ENCODE results near the gene TMEM119. TPM values are rescaled to one million over a fixed set of nuclear protein-coding genes. Genes with fewer than 3 reads are reported as not detected.

The TMEM119 gene
- total and polyA plus RNA-seq, 9 of the 15 experiments (the other 6 are each of a cell fraction or from before 2014, with no cell fraction given): 0.18 TPM; not detected in 8

GRCh38 chr12:108620236-108620879, 22.5 kb upstream of the TMEM119 start (continued):
- TF ChIP-seq ZNF407 (IDR thresholded peaks at IDR 0.05; ENCODE audit: low read depth) (no peak), AFF1 (IDR thresholded peaks at IDR 0.05; ENCODE audit: low read depth in 1 of 2, partially characterized antibody in 2 of 2) (no peak), RBM15 (IDR thresholded peaks at IDR 0.05; ENCODE audit: insufficient read depth, low read length) (no peak), TOE1 (IDR thresholded peaks at IDR 0.05; ENCODE audit: borderline replicate concordance) (no peak), TOE1 (CRISPR knock-in tag; IDR thresholded peaks at IDR 0.05; ENCODE audit: borderline replicate concordance, low read depth) (no peak), ZNF121 (CRISPR knock-in tag; conservative IDR thresholded peaks at IDR 0.05) (no peak), ZKSCAN1 (IDR thresholded peaks at IDR 0.05; ENCODE audit: low read depth, low read length) (no peak), PREB (CRISPR knock-in tag; IDR thresholded peaks at IDR 0.05) (no peak), ZNF174 (CRISPR knock-in tag; IDR thresholded peaks at IDR 0.05) (no peak), ZBTB8A (IDR thresholded peaks at IDR 0.05; ENCODE audit: partially characterized antibody) (no peak), ASH1L (IDR thresholded peaks at IDR 0.05; ENCODE audit: borderline replicate concordance, low read depth, partially characterized antibody) (no peak), SRSF3 (IDR thresholded peaks at IDR 0.05; ENCODE audit: insufficient read depth, low read length) (no peak), ZNF511 (CRISPR knock-in tag; IDR thresholded peaks at IDR 0.05) (no peak)
